Measurements from ENCODE around the gene PNISR. TPM values are rescaled to one million over a fixed set of nuclear protein-coding genes. Genes with fewer than 3 reads are reported as not detected.

PNISR gene
- total and polyA plus RNA-seq, 2 of the 13 experiments (the other 11 are each of a cell fraction or from before 2014, with no cell fraction given) = 43.0 to 48.0 TPM

- peak; percentile 89 for ATAC-seq
- TF ChIP-seq ZUFSP (CRISPR knock-in tag; IDR thresholded peaks at IDR 0.05; ENCODE audit: borderline replicate concordance) (no peak), ZNF10 (CRISPR knock-in tag; IDR thresholded peaks at IDR 0.05; ENCODE audit: borderline replicate concordance, low read depth) (no peak), ZNF646 (CRISPR knock-in tag; IDR thresholded peaks at IDR 0.05) (no peak), CTCF (CRISPR knock-in tag; IDR thresholded peaks at IDR 0.05) (peak; percentile 47)
- WGBS (ENCODE audit: low lambda C conversion rate) = 38% methylated on average over 1 of the region's 2 CpGs
- Histone ChIP-seq H3K9ac (ENCODE audit: insufficient read depth, low read depth, low read length) (no peak overlapping the region), H3K36me3 (replicated peaks in 1 of 2; ENCODE audit: control insufficient read depth in 1 of 2, insufficient read depth in 2 of 2, low read length in 2 of 2) (0 out of 5 replicates have a peak, but pooled peaks cover 0 to 12% of the 10 kb centered on the region in 2 experiments), H4K20me1 (ENCODE audit: insufficient read depth, low read length) (no peaks in the 10 kb centered on the region), H2AFZ (ENCODE audit: low read length) (no peak overlapping the region), H3K4me3 (replicated peaks in 1 of 3; ENCODE audit: insufficient read depth in 1 of 3, low read depth in 2 of 3, low read length in 3 of 3) (no peak overlapping the region), H3K9me3 (ENCODE audit: low read length) (no peaks in the 10 kb centered on the region), H3K4me1 (ENCODE audit: insufficient read depth, low read length) (no peaks in the 10 kb centered on the region), H3K4me2 (ENCODE audit: low read depth, low read length) (no peak overlapping the region), H3K79me2 (ENCODE audit: insufficient read depth, low read length) (no peaks in the 10 kb centered on the region), H3K27ac (ENCODE audit: extremely low read length, insufficient read depth, low read length) (no peak overlapping the region), H3K27me3 (ENCODE audit: control insufficient read depth in 1 of 2, insufficient read depth in 2 of 2, low read length in 2 of 2) (no peaks in the 10 kb centered on the region)
- DNase-seq (ENCODE audit: low spot score) = peak; percentile 47
- intact Hi-C loops (cut with micrococcal nuclease; ENCODE audit: unreplicated experiment) (no loop called here), in situ Hi-C loops (cut with HindIII; ENCODE audit: extremely low pct_ligation_motif_present, low pct_unique_long_range_greater_than_20kb) (no loop called here)
- CTCF ChIA-PET (ENCODE audit: low intra/inter-chr PET ratio, low total read pairs) = no interaction called here
- peak; percentile 59 for FAIRE-seq
- POLR2A ChIA-PET = no interaction called here
- BruUV-seq (replicated peaks) = no TSS peak
Measured at GRCh38 chr6:99458319-99458718, 33.2 kb upstream of the PNISR start.

All from HepG2 (cell line).